C4-2B (cell line): ENCODE data around the gene TMEM266.

Experiments used
- ZFX ChIP-seq: fragments of 450-650 bp; IDR thresholded peaks from 2 replicates; pipeline ENCODE4 v1.6.1; 2017
- TF ChIP-seq, protein P1 (sequence below): fragments of 450-650 bp; conservative IDR thresholded peaks from 2 replicates; pipeline ENCODE4 v1.5.1; 2017; ENCODE audit warnings: mild to moderate bottlenecking

DNA sequence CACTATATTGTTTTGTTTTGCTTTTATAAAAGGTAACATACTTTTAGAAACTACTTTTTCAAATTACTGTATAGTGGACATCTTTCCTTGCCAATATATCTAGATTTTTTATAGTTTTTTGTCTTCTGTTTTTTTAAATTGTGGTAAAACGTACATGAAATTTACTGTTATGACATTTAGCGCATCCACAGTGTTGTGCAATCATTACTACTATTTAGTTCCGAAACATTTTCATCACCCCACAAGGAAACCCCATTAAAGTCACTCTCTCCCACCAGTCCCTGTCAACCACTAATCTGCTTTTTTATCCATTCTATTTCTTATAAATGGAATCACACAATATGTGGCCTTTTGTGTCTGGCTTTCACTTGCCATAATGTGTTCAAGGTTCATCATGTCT, 54.8 kb downstream of the TMEM266 start:
- TF ChIP-seq, protein P1, sequence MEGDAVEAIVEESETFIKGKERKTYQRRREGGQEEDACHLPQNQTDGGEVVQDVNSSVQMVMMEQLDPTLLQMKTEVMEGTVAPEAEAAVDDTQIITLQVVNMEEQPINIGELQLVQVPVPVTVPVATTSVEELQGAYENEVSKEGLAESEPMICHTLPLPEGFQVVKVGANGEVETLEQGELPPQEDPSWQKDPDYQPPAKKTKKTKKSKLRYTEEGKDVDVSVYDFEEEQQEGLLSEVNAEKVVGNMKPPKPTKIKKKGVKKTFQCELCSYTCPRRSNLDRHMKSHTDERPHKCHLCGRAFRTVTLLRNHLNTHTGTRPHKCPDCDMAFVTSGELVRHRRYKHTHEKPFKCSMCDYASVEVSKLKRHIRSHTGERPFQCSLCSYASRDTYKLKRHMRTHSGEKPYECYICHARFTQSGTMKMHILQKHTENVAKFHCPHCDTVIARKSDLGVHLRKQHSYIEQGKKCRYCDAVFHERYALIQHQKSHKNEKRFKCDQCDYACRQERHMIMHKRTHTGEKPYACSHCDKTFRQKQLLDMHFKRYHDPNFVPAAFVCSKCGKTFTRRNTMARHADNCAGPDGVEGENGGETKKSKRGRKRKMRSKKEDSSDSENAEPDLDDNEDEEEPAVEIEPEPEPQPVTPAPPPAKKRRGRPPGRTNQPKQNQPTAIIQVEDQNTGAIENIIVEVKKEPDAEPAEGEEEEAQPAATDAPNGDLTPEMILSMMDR, result no peak
- no peak for TF ChIP-seq ZFX
